Stimulated activated CD8-positive, alpha-beta memory T cell treated with anti-CD3 and anti-CD28 coated beads, Interleukin-12 subunit alpha, Interleukin-12 subunit beta, amount 100 ng/mL, for 24 hours (primary cell): ENCODE measurements around the gene MED9.
"Not testable (repeated sequence)": the region's sequence is repeated elsewhere in the genome, so short reads cannot be mapped to it uniquely, and the experiment has no call there.

Experiments
- DNase-seq: peaks from one replicate; pipeline ENCODE4 v3.0.0-alpha.2; 2020; ENCODE audit errors: extremely low read depth

The MED9 gene

GRCh38 chr17:17476865-17477467 lies at the start of gene MED9:
Gene MED9 (plus strand): TSS chr17:17477000. CDS start chr17:17477042, 42 bp downstream.
- peak; percentile 89 for DNase-seq

- DNase-seq = no peak
These were observed 47.6 kb upstream of the MED9 start for GRCh38 chr17:17429222-17429621.

GRCh38 chr17:17430924-17431323 lies 45.9 kb upstream of the MED9 start:
- DNase-seq = not testable (repeated sequence)

GRCh38 chr17:17431605-17432004 lies 45.2 kb upstream of the MED9 start:
- DNase-seq = no peak

- DNase-seq = no peak
These were observed 43.6 kb upstream of the MED9 start for GRCh38 chr17:17433000-17433703.

- DNase-seq = no peak
These were observed 42.3 kb upstream of the MED9 start for GRCh38 chr17:17434477-17434876.

- DNase-seq = no peak
These were observed 41.5 kb upstream of the MED9 start for GRCh38 chr17:17435323-17435722.

GRCh38 chr17:17437461-17437860 lies 39.3 kb upstream of the MED9 start:
- DNase-seq = no peak

GRCh38 chr17:17437893-17438292 lies 38.9 kb upstream of the MED9 start:
- DNase-seq = no peak

GRCh38 chr17:17440010-17440843 lies 36.6 kb upstream of the MED9 start:
- peak; percentile 27 for DNase-seq

- no peak for DNase-seq
These were observed 35.7 kb upstream of the MED9 start for GRCh38 chr17:17440938-17441675.

- DNase-seq = no peak
These were observed 33.6 kb upstream of the MED9 start for GRCh38 chr17:17443173-17443572.

- no peak for DNase-seq
These were observed 31.4 kb upstream of the MED9 start for GRCh38 chr17:17445296-17445924.

- DNase-seq = no peak
These were observed 30.7 kb upstream of the MED9 start for GRCh38 chr17:17445925-17446665.

- DNase-seq = no peak
These were observed 30.1 kb upstream of the MED9 start for GRCh38 chr17:17446666-17447155.

GRCh38 chr17:17447264-17447663 lies 29.5 kb upstream of the MED9 start:
- no peak for DNase-seq

GRCh38 chr17:17448076-17448475 lies 28.7 kb upstream of the MED9 start:
- no peak for DNase-seq

- DNase-seq = no peak
These were observed 28.1 kb upstream of the MED9 start for GRCh38 chr17:17448723-17449122.

- DNase-seq = no peak
These were observed 23.7 kb upstream of the MED9 start for GRCh38 chr17:17453088-17453487.

- DNase-seq = no peak
These were observed 22.5 kb upstream of the MED9 start for GRCh38 chr17:17454276-17454675.

- DNase-seq = not testable (repeated sequence)
These were observed 22.1 kb upstream of the MED9 start for GRCh38 chr17:17454700-17455099.
